ENCODE results near the gene KLHL4.
"Not testable (repeated sequence)": the region's sequence is repeated elsewhere in the genome, so short reads cannot be mapped to it uniquely, and the experiment has no call there.

The KLHL4 gene

GRCh38 chrX:87663421-87663820 lies 145.8 kb downstream of the KLHL4 start:
- DNase-seq: no peak
- H3K27me3 ChIP-seq (ENCODE audit: insufficient read depth, low read depth, severe bottlenecking): peaks cover 7% of the 10 kb centered on the region

GRCh38 chrX:87664381-87664780 lies 146.8 kb downstream of the KLHL4 start:
- H3K27ac ChIP-seq: no peak overlapping the region
- H3K27me3 ChIP-seq (ENCODE audit: insufficient read depth, low read depth, severe bottlenecking): peaks cover 7% of the 10 kb centered on the region
- TF ChIP-seq CTCF (IDR thresholded peaks at IDR 0.05; ENCODE audit: low read depth, low read length): no peak
- H3K9me3 ChIP-seq (ENCODE audit: severe bottlenecking): no peaks in the 10 kb centered on the region
- H3K4me3 ChIP-seq (ENCODE audit: low read depth, low read length): no peak overlapping the region
- H3K36me3 ChIP-seq: no peaks in the 10 kb centered on the region
- DNase-seq: no peak

More at GRCh38 chrX:87663421-87663820, 145.8 kb downstream of the KLHL4 start:
- no peak for TF ChIP-seq CTCF (IDR thresholded peaks at IDR 0.05; ENCODE audit: low read depth, low read length)
- Histone ChIP-seq H3K9me3 (ENCODE audit: severe bottlenecking) (no peaks in the 10 kb centered on the region), H3K36me3 (no peaks in the 10 kb centered on the region), H3K4me3 (ENCODE audit: low read depth, low read length) (no peak overlapping the region), H3K27ac (no peak overlapping the region)

GRCh38 chrX:87679849-87680248 lies 162.2 kb downstream of the KLHL4 start:
- H3K36me3 ChIP-seq: no peaks in the 10 kb centered on the region
- H3K4me3 ChIP-seq (ENCODE audit: low read depth, low read length): no peak overlapping the region
- no peak for TF ChIP-seq CTCF (IDR thresholded peaks at IDR 0.05; ENCODE audit: low read depth, low read length)
- H3K9me3 ChIP-seq (ENCODE audit: severe bottlenecking): no peaks in the 10 kb centered on the region
- no peak for DNase-seq
- no peak overlapping the region for H3K27ac ChIP-seq
- peaks cover 25% of the 10 kb centered on the region for H3K27me3 ChIP-seq (ENCODE audit: insufficient read depth, low read depth, severe bottlenecking)

- no peak for TF ChIP-seq CTCF (IDR thresholded peaks at IDR 0.05; ENCODE audit: low read depth, low read length)
- no peak overlapping the region for H3K27ac ChIP-seq
- no peaks in the 10 kb centered on the region for H3K9me3 ChIP-seq (ENCODE audit: severe bottlenecking)
- no peak overlapping the region for H3K4me3 ChIP-seq (ENCODE audit: low read depth, low read length)
- peaks cover 14% of the 10 kb centered on the region for H3K27me3 ChIP-seq (ENCODE audit: insufficient read depth, low read depth, severe bottlenecking)
- no peak for DNase-seq
- no peaks in the 10 kb centered on the region for H3K36me3 ChIP-seq
Observed at GRCh38 chrX:87687703-87688102, 170.1 kb downstream of the KLHL4 start.

GRCh38 chrX:87688113-87688748 lies 170.6 kb downstream of the KLHL4 start:
- not testable (repeated sequence) for H3K27ac ChIP-seq; H3K4me3 ChIP-seq (ENCODE audit: low read depth, low read length); H3K9me3 ChIP-seq (ENCODE audit: severe bottlenecking); H3K36me3 ChIP-seq; DNase-seq
- H3K27me3 ChIP-seq (ENCODE audit: insufficient read depth, low read depth, severe bottlenecking): peaks cover 14% of the 10 kb centered on the region

GRCh38 chrX:87689218-87689617 lies 171.6 kb downstream of the KLHL4 start:
- not testable (repeated sequence) for DNase-seq; H3K9me3 ChIP-seq (ENCODE audit: severe bottlenecking); H3K27ac ChIP-seq; H3K36me3 ChIP-seq; H3K4me3 ChIP-seq (ENCODE audit: low read depth, low read length)
- H3K27me3 ChIP-seq (ENCODE audit: insufficient read depth, low read depth, severe bottlenecking): peaks cover 14% of the 10 kb centered on the region

- no peak for DNase-seq
- Histone ChIP-seq H3K36me3 (no peaks in the 10 kb centered on the region), H3K4me3 (ENCODE audit: low read depth, low read length) (no peak overlapping the region), H3K27me3 (ENCODE audit: insufficient read depth, low read depth, severe bottlenecking) (peaks cover 13% of the 10 kb centered on the region), H3K9me3 (ENCODE audit: severe bottlenecking) (no peaks in the 10 kb centered on the region), H3K27ac (no peak overlapping the region)
- TF ChIP-seq CTCF (IDR thresholded peaks at IDR 0.05; ENCODE audit: low read depth, low read length): no peak
Observed at GRCh38 chrX:87693204-87693603, 175.6 kb downstream of the KLHL4 start.

Data from WERI-Rb-1 (cell line).